GM19023 (cell line): ENCODE data around the gene FAU.

Source experiments
- ATAC-seq: cut with Tn5 transposase; IDR thresholded peaks from one replicate; pipeline ENCODE4 v1.9.1; 2021; ENCODE audit warnings: mild to moderate bottlenecking, moderate library complexity; ENCODE audit not compliant: unreplicated experiment

FAU gene

GRCh38 chr11:65083834-65084597 is 37.9 kb downstream of the FAU start, which contains the start of the genes CDCA5 and ZFPL1:
Gene CDCA5, minus strand, starts transcription at chr11:65084040. Its CDS starts 62 bp downstream, at chr11:65083978.
Gene ZFPL1, plus strand, starts transcription at chr11:65084222. Its CDS starts 477 bp downstream, at chr11:65084699.
- peak; percentile 79 for ATAC-seq

GRCh38 chr11:65083134-65083833 is 38.6 kb downstream of the FAU start:
- peak; percentile 9 for ATAC-seq

- ATAC-seq: no peak
Observed at GRCh38 chr11:65078786-65079342, 43.1 kb downstream of the FAU start.

GRCh38 chr11:65078151-65078550 is 43.8 kb downstream of the FAU start:
- ATAC-seq: no peak

- ATAC-seq: no peak
Observed at GRCh38 chr11:65077451-65077850, 44.5 kb downstream of the FAU start.

GRCh38 chr11:65072631-65072966 is 49.3 kb downstream of the FAU start:
- no peak for ATAC-seq

- ATAC-seq: no peak
Observed at GRCh38 chr11:65071907-65072630, 49.9 kb downstream of the FAU start.
